ENCODE results near the gene MX2. TPM values are rescaled to one million over a fixed set of nuclear protein-coding genes. Genes with fewer than 3 reads are reported as not detected.

Gene MX2
- total RNA-seq, 2 donors from 2014 or later: 2.3 to 12.2 TPM

DNA sequence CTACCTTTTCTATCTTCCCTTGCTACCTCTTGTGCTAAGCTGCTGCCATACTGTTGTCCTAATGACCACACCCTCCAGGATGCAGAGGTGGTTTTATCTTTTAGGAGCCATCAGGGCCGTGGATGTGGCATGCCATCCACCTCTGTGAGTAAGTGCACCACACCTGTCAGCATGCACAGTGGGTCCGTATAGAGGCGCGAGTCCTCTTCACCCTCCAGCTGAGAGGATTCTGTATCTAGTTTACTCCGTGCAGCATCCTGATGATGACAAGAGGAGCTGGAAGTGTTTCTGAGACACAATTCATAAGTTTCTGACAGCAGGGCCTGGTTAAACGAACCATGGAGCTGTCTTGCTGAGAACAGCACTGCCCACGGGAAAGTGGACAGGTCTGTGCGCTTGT, 34.1 kb upstream of the MX2 start:
- TF ChIP-seq, protein P1, sequence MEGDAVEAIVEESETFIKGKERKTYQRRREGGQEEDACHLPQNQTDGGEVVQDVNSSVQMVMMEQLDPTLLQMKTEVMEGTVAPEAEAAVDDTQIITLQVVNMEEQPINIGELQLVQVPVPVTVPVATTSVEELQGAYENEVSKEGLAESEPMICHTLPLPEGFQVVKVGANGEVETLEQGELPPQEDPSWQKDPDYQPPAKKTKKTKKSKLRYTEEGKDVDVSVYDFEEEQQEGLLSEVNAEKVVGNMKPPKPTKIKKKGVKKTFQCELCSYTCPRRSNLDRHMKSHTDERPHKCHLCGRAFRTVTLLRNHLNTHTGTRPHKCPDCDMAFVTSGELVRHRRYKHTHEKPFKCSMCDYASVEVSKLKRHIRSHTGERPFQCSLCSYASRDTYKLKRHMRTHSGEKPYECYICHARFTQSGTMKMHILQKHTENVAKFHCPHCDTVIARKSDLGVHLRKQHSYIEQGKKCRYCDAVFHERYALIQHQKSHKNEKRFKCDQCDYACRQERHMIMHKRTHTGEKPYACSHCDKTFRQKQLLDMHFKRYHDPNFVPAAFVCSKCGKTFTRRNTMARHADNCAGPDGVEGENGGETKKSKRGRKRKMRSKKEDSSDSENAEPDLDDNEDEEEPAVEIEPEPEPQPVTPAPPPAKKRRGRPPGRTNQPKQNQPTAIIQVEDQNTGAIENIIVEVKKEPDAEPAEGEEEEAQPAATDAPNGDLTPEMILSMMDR (IDR thresholded peaks at IDR 0.05): no peak
- TF ChIP-seq POLR2A (IDR thresholded peaks at IDR 0.05): no peak
- intact Hi-C loops (cut with DNase I): no loop called here

DNA sequence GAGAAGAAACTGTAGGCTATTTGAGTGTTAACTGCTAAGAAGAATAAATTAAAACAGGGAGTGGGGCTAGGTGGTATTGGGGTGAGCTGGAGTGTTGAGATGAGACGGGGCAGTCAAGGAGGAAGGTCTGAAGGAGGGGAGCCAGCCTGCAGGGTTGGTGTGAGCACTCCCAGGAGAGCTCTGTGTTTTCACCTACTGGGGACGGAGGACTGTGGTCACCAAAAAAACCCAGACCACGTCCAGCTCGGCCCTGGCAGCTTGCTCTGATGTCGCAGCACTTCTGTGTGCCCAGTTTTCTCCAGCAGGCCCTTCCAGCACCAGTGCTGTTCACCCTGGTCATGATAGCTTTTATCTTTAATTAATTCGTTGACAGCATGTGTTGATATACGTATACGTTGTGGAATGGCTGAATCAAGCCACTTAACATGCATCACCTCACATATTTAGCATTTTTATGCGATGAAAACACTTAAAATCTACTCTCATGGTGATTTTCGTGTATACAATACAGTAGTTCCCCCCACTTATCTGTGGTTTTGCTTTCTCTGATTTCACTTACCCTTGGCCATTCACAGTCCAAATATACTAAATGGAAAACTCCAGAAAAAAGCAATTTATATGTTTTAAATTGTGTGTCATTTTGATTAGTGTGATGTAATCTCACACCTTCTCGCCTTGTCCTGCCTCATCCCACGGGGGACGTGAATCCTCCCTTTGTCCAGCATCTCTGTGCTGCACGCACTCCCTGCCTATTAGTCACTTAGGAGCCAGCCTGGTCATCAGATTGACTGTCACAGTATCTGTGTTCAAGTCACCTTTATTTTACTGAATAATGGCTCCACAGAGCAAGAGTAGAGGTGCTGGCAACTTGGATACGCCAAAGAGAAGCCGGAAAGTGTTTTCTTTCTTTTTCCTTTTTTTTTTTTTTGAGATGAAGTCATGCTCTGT, 32.9 kb upstream of the MX2 start:
- Histone ChIP-seq H3K9me3 (no peaks in the 10 kb centered on the region), H3K36me3 (replicated peaks in 1 of 2; ENCODE audit: insufficient read depth in 1 of 2, low read depth in 2 of 2) (no peaks in the 10 kb centered on the region), H3K27me3 (no peaks in the 10 kb centered on the region), H3K4me3 (no peak overlapping the region), H3K4me1 (peaks cover 38% of the 10 kb centered on the region), H3K27ac (no peak overlapping the region)
- no peak for DNase-seq
- WGBS, 2 donors: 75 to 86% methylated on average over 15 to 16 of the region's 16 CpGs
- ATAC-seq: no peak
- TF ChIP-seq, protein P1 (IDR thresholded peaks at IDR 0.05): no peak
- no peak for TF ChIP-seq POLR2A (IDR thresholded peaks at IDR 0.05)
- intact Hi-C loops (cut with DNase I): no loop called here

More for the DNA sequence above, 34.1 kb upstream of the MX2 start:
- no peak for ATAC-seq
- H3K27me3 ChIP-seq: no peaks in the 10 kb centered on the region
- H3K27ac ChIP-seq: peak overlapping the region in 2 of 4 donors; percentile 78 to 84
- DNase-seq: no peak
- WGBS, 2 donors: 83 to 88% methylated on average over 8 of the region's 8 CpGs
- H3K36me3 ChIP-seq (replicated peaks in 1 of 2; ENCODE audit: insufficient read depth in 1 of 2, low read depth in 2 of 2): no peaks in the 10 kb centered on the region
- H3K4me1 ChIP-seq: peaks cover 50% of the 10 kb centered on the region
- H3K9me3 ChIP-seq: no peaks in the 10 kb centered on the region
- H3K4me3 ChIP-seq: no peak overlapping the region

DNA sequence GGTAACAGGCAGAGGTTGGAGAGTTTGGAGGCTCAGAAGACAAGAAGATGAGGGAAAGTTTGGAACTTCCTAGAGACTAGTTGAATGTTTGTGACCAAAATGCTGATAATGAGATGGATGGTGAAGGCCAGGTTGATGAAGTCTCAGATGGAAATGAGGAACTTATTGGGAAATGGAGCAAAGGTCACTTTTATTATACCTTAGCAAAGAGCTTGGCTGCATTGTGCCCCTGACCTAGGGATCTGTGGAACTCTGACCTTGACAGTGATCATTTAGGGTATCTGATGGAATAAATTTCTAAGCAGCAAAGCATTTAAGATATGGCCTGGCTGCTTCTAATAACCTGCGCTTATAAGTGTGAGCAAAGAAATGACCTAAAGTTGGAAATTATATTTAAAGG, 28.1 kb upstream of the MX2 start:
- no peaks in the 10 kb centered on the region for H3K9me3 ChIP-seq
- no peaks in the 10 kb centered on the region for H3K4me1 ChIP-seq
- H3K36me3 ChIP-seq (replicated peaks in 1 of 2; ENCODE audit: insufficient read depth in 1 of 2, low read depth in 2 of 2): no peaks in the 10 kb centered on the region
- ATAC-seq: no peak
- intact Hi-C loops (cut with DNase I): no loop called here
- no peak overlapping the region for H3K27ac ChIP-seq
- 100% methylated on average over 1 of the region's 1 CpG for WGBS, 2 donors
- H3K4me3 ChIP-seq: no peak overlapping the region
- no peak for DNase-seq
- H3K27me3 ChIP-seq: no peaks in the 10 kb centered on the region
- no peak for TF ChIP-seq POLR2A (IDR thresholded peaks at IDR 0.05)
- TF ChIP-seq, protein P1 (IDR thresholded peaks at IDR 0.05): no peak

DNA sequence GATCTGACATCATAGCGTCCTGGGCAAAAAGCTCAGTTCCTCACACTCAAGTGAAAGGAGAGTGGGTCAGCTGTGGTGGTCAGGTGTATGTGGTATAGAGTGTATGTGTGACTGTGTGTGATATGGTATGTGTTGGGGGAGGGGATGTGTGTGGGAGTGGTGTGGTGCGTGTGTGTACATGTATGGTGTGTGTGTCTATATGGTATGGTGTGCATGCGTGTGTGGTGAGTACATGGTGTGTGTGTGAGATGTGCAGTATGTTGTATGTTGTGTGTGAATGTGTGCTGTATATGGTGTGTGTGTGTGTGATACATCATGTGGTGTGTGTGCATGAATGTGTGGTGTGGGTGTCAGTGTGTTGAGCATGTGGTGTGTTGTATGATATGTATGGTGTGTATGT, 24.3 kb upstream of the MX2 start:
- no peak overlapping the region for H3K27ac ChIP-seq
- no peaks in the 10 kb centered on the region for H3K36me3 ChIP-seq (replicated peaks in 1 of 2; ENCODE audit: insufficient read depth in 1 of 2, low read depth in 2 of 2)
- ATAC-seq (no peak), DNase-seq (no peak)
- H3K9me3 ChIP-seq: no peaks in the 10 kb centered on the region
- no peak for TF ChIP-seq POLR2A (IDR thresholded peaks at IDR 0.05)
- TF ChIP-seq, protein P1 (IDR thresholded peaks at IDR 0.05): no peak
- H3K27me3 ChIP-seq: no peaks in the 10 kb centered on the region
- no peak overlapping the region for H3K4me3 ChIP-seq
- no peaks in the 10 kb centered on the region for H3K4me1 ChIP-seq
- intact Hi-C loops (cut with DNase I): no loop called here
- WGBS, 2 donors: 92 to 96% methylated on average over 3 of the region's 3 CpGs

Data from body of pancreas (tissue), 4 donors.